ENCODE measurements around the gene TEX22.

Gene TEX22

GRCh38 chr14:105421723-105422615 is 23.6 kb downstream of the TEX22 start:
- no peak for DNase-seq

DNA sequence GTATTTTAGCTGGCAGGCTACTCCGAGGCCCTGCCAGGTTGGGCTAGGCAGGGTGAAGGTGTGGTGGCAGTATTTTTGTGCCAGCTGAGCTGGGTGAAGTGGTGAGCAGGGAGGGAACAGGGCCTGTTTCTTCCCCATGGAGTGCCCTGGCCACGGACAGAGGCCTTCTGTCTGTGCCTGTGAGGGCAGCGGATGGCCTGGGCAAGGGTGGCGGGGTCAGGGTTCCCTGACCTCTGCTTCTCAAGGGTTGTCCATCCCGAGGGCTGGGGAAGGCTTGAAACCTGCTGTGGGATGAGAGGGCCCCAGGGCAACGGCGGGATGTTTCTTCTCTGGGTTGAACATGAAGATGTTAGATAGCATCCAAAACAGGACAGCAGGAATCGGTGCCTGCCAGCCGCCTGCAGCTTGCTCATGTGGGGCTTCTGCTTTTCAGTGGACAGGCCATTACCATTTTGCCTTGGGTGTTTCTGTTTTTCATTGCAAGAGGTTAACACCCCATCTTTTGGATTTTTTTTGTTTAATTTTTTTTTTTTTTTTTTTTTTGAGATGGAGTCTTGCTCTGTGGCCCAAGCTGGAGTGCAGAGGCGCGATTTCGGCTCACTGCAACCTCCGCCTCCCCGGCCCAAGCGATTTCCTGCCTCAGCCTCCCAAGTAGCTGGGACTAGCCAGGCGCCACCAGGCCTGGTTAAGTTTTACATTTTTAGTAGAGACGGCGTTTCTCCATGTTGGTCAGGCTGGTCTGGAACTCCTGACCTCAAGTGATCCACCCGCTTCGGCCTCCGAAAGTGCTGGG is 24.6 kb downstream of the TEX22 start:
- no peak for DNase-seq

GRCh38 chr14:105423488-105424195 is 25.3 kb downstream of the TEX22 start:
- DNase-seq: no peak

DNA sequence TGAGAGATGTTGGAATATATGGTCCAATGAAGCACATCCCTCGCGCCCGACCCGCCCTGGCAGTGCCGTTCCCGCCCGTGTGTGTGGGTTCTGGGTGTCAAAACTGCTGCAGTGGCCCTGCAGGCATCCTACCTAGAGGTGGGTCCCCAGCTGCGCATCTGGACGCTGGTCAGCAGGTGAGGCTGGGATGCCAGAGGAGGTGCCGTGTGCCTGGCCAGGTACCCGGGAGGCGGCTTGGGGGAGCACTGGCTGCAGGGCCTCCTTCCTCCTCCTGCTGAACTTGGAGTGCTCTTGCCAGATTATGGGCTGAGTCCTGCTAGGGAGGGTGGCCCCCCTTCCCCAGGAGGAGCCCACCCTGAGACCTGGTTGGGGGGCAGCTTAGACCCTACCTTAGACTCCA is 26.5 kb downstream of the TEX22 start:
- DNase-seq: no peak

GRCh38 chr14:105425823-105426247 is 27.5 kb downstream of the TEX22 start:
- no peak for DNase-seq

- no peak for DNase-seq
Observed at GRCh38 chr14:105426416-105427130, 28.2 kb downstream of the TEX22 start.

- no peak for DNase-seq
Observed at GRCh38 chr14:105427412-105427811, 29.1 kb downstream of the TEX22 start.

DNA sequence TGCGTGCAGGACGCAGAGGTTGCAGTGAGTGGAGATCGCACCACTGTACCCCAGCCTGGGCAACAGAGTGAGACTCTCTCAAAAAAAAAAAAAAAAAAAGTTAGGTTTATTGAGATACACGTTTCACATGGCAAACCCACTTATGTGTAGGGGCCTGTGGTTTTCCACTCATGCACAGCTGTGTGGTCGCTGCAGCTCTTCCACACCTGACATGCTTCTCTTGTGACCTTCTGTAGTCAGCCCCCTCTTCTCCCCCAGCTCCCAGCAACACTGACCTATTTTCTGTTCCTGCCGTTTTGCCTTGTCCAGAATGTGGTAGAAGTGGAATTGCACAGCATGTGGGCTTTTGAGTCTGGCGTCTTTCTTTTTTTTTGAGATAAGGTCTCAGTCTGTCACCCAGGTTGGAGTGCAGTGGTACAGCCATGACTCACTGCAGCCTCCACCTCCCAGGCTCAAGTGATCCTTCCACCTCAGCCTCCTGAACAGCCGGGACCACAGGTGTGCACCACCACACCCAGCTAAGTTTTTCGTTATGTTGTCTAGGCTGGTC is 29.7 kb downstream of the TEX22 start:
- DNase-seq: no peak

- no peak for DNase-seq
Observed at GRCh38 chr14:105430042-105430441, 31.7 kb downstream of the TEX22 start.

DNA sequence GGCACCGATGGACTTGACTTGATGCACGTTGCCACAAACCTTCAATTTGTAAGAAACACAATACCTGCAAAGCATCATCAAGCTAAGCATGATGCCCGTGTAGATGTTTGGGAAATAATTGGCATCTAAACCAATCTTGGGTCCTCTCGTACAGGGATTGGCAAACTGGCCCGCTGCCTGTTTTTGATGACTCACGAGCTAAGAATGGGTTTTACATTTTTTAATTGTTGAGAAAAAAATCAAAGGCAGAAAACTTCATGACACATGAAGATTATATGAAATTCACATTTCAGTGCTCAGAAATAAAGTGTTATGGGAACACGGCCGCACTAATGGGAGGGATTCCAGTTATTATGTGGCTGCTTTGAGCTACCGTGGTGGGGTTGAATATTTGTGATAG is 32.2 kb downstream of the TEX22 start:
- DNase-seq: no peak

GRCh38 chr14:105431256-105431655 is 32.9 kb downstream of the TEX22 start:
- DNase-seq: no peak

DNA sequence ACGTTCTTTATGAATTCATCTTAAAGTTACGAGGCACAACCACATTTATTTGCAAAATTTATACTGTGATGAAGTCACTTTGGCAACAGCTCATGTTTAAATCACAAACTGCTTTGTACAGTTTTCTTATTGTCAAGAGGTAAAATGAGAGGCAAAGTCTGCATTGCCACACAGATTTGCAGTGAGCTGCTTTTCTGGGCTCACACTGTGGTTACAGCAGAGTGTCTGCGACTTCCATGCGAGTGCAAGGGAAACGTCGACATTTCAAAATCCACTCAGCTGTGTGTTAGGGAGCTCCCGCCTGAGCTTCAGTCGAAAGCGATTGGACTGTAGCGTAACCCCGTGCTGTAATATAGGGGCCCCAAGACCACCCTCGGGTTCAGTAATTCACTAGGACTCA is 34.3 kb downstream of the TEX22 start:
- no peak for DNase-seq

GRCh38 chr14:105433161-105433605 is 34.8 kb downstream of the TEX22 start:
- DNase-seq: no peak

DNA sequence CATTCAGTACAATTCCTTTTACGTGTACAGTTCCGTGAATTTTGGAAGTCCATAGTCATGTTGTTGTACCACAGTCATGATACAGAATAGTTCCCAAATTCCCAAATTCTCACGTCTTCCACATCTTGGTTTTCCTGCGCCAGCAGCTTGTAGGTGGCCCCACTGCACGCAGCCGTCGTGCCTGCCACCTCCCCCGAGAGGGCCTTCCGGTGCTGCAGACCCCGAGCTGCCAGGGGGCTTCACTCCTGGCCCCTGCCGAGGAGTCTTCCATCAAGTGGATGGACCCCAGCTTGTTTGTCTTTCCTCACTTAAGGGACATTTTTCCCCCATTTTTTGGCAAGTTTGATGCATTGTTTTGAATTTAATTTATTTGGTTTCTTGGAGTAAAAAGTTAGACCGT is 38.1 kb downstream of the TEX22 start:
- DNase-seq: no peak

GRCh38 chr14:105436891-105437722 is 38.8 kb downstream of the TEX22 start:
- DNase-seq: no peak

- DNase-seq: no peak
Observed at GRCh38 chr14:105437723-105438500, 39.6 kb downstream of the TEX22 start.

DNA sequence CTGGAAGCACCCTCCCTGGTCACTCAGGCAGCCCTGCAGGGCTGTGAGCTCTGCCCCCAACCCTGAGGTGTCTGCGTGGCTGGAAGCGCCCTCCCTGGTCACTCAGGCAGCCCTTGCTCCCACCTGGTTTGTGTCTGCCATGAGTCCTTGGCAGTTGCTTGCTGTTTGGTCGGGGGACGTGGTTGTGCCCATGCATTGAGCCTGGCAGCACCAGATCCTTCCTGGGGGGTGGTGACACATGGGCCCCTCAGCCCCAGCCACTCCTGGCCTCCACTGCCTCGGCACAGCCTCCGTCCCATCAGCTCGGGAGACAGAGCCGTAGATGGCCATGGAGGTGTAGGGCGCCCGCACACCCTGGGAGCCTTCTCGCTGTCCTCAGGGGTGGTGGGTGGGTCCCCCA is 40.8 kb downstream of the TEX22 start:
- DNase-seq: no peak

DNA sequence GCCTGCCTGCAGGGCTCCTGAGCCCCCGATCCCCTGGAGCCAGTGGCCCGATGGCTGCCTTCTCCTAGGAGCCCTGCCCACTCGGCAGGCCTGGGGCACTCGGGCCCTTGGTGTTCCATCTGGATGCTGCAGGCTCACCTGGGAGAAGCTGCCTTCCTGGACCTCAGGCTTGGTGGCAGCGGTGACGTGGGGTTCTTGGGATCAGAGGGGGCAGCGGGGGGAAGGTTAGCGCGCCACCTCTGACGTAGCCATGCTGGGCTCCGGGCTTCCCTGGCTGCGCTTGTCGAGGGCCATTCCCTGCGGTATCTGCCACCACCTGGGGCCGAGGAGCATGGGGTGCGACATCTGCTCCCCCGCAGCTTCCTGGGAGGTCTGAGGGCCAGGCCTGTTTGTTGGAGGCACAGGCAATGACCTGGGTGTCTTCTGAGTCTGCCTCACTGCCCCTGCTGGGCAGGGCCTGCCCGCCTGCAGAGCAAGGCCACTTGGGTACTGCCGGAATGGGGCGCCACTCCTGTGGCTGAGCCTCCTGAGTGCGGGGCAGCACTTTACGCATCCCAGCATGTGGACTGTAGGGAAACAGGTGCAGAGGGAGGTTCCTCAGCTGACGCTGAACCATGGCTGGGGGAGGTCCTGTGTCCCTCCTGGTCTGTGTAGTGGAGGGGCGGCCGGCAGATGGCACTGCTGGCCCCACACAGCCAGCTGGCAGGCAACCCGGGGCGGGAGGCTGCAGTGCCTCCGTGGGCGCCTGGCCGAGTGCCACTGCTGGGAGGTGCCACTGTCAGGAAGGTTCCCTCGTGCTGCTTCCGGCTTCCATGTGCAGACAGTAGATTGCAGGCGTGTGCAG is 41.6 kb downstream of the TEX22 start:
- DNase-seq: no peak

- DNase-seq: no peak
Observed at GRCh38 chr14:105440554-105440900, 42.2 kb downstream of the TEX22 start.

DNA sequence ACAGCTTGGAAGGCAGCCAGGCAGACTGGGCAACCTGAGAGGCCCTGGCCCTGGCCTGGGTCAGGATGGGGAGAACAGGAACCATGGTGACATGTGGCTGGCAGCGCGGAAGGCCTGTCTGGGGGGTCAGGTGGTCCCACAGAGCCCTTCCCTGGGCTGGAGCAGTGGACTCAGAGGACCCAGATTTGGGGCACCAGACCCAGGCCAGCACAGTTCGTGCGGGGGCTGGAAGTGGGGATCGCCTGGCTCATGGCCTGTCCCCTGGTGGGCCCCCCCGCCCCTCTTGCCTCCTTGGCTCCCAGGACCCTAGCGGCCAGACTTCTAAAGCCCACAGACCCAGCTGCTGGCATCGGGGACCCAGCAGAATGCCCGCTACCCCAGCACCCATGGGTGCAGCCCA is 42.7 kb downstream of the TEX22 start:
- no peak for DNase-seq

Measured in T-helper 1 cell (primary cell).